Measurements from ENCODE around the gene VPS36.

DNA sequence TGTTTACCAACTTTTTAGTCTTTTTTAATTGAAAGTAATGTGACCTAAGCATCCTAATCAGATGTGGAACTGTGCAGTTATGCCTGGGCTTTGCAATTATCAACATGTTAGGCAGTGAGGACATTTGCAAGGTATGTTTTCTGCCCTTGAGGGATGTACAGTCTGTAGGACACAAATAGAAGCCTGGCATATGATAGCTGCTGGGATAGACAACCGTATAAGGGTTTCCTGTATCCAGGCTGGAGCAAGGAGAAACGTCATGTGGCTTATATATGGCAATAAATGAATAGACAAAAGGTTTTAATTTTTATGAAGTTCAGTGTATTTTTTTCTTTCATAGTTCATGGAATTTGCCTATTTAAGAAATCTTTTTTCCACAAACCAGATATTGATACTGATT, 2.0 kb upstream of the VPS36 start:
- TF ChIP-seq, protein P1, sequence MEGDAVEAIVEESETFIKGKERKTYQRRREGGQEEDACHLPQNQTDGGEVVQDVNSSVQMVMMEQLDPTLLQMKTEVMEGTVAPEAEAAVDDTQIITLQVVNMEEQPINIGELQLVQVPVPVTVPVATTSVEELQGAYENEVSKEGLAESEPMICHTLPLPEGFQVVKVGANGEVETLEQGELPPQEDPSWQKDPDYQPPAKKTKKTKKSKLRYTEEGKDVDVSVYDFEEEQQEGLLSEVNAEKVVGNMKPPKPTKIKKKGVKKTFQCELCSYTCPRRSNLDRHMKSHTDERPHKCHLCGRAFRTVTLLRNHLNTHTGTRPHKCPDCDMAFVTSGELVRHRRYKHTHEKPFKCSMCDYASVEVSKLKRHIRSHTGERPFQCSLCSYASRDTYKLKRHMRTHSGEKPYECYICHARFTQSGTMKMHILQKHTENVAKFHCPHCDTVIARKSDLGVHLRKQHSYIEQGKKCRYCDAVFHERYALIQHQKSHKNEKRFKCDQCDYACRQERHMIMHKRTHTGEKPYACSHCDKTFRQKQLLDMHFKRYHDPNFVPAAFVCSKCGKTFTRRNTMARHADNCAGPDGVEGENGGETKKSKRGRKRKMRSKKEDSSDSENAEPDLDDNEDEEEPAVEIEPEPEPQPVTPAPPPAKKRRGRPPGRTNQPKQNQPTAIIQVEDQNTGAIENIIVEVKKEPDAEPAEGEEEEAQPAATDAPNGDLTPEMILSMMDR (IDR thresholded peaks at IDR 0.05): no peak
- TF ChIP-seq POLR2A (IDR thresholded peaks at IDR 0.05) (no peak), EP300 (IDR thresholded peaks at IDR 0.05) (no peak)
